Measurements from ENCODE around the gene RAB29.
"Not testable (repeated sequence)": the region's sequence is repeated elsewhere in the genome, so short reads cannot be mapped to it uniquely, and the experiment has no call there.

The RAB29 gene

DNA sequence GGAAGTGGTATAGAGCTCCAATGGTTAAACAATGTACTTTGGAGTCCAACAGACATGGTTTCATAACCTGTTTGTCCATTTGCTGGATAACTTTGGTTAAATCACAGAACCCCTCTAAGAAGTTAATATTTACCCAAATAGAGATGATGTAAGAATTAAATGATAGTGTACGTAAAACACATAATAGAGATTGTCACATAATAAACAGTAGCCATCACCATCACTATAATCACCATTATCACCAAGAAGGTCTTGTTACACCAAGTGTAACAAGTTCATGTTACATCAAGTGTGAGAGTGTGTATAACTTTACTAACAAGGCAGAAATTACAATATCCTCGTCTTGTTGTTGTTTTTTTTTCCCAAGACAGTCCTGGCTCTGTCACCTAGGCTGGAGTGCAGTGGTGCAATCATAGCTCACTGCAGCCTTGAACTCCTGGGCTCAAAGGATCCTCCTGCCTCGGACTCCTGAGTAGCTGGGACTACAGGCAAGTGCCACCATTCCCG lies 48.6 kb downstream of the RAB29 start:
- Histone ChIP-seq H3F3A (ENCODE audit: insufficient read depth) (peaks cover 37% of the 10 kb centered on the region), H3K27me3 (ENCODE audit: low read length) (no peaks in the 10 kb centered on the region), H2AFZ (ENCODE audit: low read depth, low read length, severe bottlenecking) (no peak overlapping the region), H4K20me1 (ENCODE audit: low read depth, low read length) (peaks cover 37% of the 10 kb centered on the region), H3K4me2 (ENCODE audit: low read depth, low read length, poor library complexity, severe bottlenecking) (no peak overlapping the region), H3K4me3 (ENCODE audit: insufficient read depth, low read length, poor library complexity, severe bottlenecking) (no peak overlapping the region), H3K9me3 (ENCODE audit: insufficient read depth, low read length) (no peaks in the 10 kb centered on the region), H3K9me2 (replicated peaks; ENCODE audit: insufficient read depth, low read length) (no peaks in the 10 kb centered on the region), H3K36me3 (ENCODE audit: low read length) (peaks cover 69% of the 10 kb centered on the region), H3K27ac (ENCODE audit: low read depth, low read length) (no peak overlapping the region), H3K79me2 (ENCODE audit: insufficient read depth, low read length) (peaks cover 70% of the 10 kb centered on the region), H3K9ac (ENCODE audit: low read length) (no peak overlapping the region)
- TF ChIP-seq, protein P1, sequence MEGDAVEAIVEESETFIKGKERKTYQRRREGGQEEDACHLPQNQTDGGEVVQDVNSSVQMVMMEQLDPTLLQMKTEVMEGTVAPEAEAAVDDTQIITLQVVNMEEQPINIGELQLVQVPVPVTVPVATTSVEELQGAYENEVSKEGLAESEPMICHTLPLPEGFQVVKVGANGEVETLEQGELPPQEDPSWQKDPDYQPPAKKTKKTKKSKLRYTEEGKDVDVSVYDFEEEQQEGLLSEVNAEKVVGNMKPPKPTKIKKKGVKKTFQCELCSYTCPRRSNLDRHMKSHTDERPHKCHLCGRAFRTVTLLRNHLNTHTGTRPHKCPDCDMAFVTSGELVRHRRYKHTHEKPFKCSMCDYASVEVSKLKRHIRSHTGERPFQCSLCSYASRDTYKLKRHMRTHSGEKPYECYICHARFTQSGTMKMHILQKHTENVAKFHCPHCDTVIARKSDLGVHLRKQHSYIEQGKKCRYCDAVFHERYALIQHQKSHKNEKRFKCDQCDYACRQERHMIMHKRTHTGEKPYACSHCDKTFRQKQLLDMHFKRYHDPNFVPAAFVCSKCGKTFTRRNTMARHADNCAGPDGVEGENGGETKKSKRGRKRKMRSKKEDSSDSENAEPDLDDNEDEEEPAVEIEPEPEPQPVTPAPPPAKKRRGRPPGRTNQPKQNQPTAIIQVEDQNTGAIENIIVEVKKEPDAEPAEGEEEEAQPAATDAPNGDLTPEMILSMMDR (IDR thresholded peaks at IDR 0.05; ENCODE audit: insufficient read depth, low read length, poor library complexity, severe bottlenecking) = no peak
- TF ChIP-seq EZH2phosphoT487 (conservative IDR thresholded peaks at IDR 0.05; ENCODE audit: low read length) = no peak

DNA sequence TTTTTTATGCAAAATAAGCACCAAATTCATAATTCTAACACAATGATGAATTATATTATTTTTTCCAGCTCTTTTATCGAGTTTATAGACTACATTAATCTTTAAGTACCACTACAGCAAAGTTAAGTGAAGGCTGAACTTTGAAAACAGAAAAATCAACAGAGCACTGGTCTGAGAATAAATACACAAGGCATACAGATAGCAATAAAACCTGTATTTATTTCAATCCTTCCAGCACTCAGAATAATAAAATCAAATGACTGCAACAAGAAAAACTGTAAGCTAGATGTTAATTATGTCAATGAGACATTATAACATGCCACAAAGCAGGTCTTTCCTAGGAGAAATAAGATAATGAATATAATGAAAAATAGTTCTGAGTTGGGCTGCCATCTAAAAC lies 49.8 kb downstream of the RAB29 start:
- Histone ChIP-seq H3K36me3 (ENCODE audit: low read length) (peaks cover 70% of the 10 kb centered on the region), H3K4me3 (ENCODE audit: insufficient read depth, low read length, poor library complexity, severe bottlenecking) (no peak overlapping the region), H3K79me2 (ENCODE audit: insufficient read depth, low read length) (peaks cover 58% of the 10 kb centered on the region), H2AFZ (ENCODE audit: low read depth, low read length, severe bottlenecking) (no peak overlapping the region), H3K9ac (ENCODE audit: low read length) (no peak overlapping the region), H3K4me2 (ENCODE audit: low read depth, low read length, poor library complexity, severe bottlenecking) (no peak overlapping the region), H3K27ac (ENCODE audit: low read depth, low read length) (no peak overlapping the region), H4K20me1 (ENCODE audit: low read depth, low read length) (peaks cover 30% of the 10 kb centered on the region), H3K9me3 (ENCODE audit: insufficient read depth, low read length) (no peaks in the 10 kb centered on the region), H3K27me3 (ENCODE audit: low read length) (no peaks in the 10 kb centered on the region), H3K9me2 (replicated peaks; ENCODE audit: insufficient read depth, low read length) (no peaks in the 10 kb centered on the region), H3F3A (ENCODE audit: insufficient read depth) (peaks cover 31% of the 10 kb centered on the region)
- TF ChIP-seq, protein P1 (IDR thresholded peaks at IDR 0.05; ENCODE audit: insufficient read depth, low read length, poor library complexity, severe bottlenecking) = no peak
- no peak for TF ChIP-seq EZH2phosphoT487 (conservative IDR thresholded peaks at IDR 0.05; ENCODE audit: low read length)

DNA sequence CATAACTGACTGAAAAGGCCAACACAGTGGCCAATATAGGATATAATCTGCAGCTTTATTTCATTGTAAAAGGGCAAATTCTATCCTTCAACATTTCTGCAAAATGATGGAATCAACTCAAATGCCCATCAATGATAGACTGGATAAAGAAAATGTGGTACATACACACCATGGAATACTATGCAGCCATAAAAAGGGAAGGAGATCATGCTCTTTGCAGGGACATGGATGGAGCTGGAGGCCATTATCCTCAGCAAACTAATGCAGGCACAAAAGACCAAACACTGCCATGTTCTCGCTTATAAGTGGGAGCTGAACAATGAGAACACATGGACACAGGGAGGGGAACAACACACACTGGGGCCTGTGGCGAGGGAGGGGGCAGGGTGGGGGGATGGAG lies 54.5 kb downstream of the RAB29 start:
- Histone ChIP-seq H3K36me3 (ENCODE audit: low read length) (peaks cover 80% of the 10 kb centered on the region), H3F3A (ENCODE audit: insufficient read depth) (peaks cover 26% of the 10 kb centered on the region), H3K79me2 (ENCODE audit: insufficient read depth, low read length) (peaks cover 17% of the 10 kb centered on the region; the same call in 1 of the 2 replicates)
- not testable (repeated sequence) for H3K9ac ChIP-seq (ENCODE audit: low read length); H3K9me2 ChIP-seq (replicated peaks; ENCODE audit: insufficient read depth, low read length); H3K9me3 ChIP-seq (ENCODE audit: insufficient read depth, low read length); H3K27me3 ChIP-seq (ENCODE audit: low read length); H4K20me1 ChIP-seq (ENCODE audit: low read depth, low read length); H2AFZ ChIP-seq (ENCODE audit: low read depth, low read length, severe bottlenecking); H3K4me2 ChIP-seq (ENCODE audit: low read depth, low read length, poor library complexity, severe bottlenecking); H3K27ac ChIP-seq (ENCODE audit: low read depth, low read length); H3K4me3 ChIP-seq (ENCODE audit: insufficient read depth, low read length, poor library complexity, severe bottlenecking)

DNA sequence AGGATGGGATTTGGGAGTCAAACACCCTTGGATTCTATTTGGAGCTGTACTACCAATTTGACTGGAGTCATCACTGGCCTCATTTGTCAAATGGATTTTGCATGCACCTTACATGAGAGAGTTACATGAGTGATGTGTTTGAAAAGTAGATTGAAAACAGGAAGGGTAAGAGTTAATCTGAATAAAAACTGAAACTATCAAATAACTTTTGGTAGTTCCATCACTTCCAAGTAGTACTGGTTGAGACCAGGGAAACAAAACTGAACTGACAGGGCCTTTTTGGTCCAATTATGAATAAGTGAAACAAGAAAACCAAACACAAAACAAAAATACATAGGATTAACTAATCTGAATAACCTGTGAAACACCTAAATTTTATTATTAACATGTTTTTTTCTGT lies 55.5 kb downstream of the RAB29 start:
- H4K20me1 ChIP-seq (ENCODE audit: low read depth, low read length) = peaks cover 3% of the 10 kb centered on the region; the same call in 1 of the 2 replicates
- TF ChIP-seq, protein P1 (IDR thresholded peaks at IDR 0.05; ENCODE audit: insufficient read depth, low read length, poor library complexity, severe bottlenecking) = no peak
- TF ChIP-seq EZH2phosphoT487 (conservative IDR thresholded peaks at IDR 0.05; ENCODE audit: low read length) = no peak
- H3K27ac ChIP-seq (ENCODE audit: low read depth, low read length) = no peak overlapping the region
- no peak overlapping the region for H3K4me2 ChIP-seq (ENCODE audit: low read depth, low read length, poor library complexity, severe bottlenecking)
- H3K9me2 ChIP-seq (replicated peaks; ENCODE audit: insufficient read depth, low read length) = no peaks in the 10 kb centered on the region
- H3K79me2 ChIP-seq (ENCODE audit: insufficient read depth, low read length) = peaks cover 8% of the 10 kb centered on the region; the same call in 1 of the 2 replicates
- H3K9ac ChIP-seq (ENCODE audit: low read length) = no peak overlapping the region
- H2AFZ ChIP-seq (ENCODE audit: low read depth, low read length, severe bottlenecking) = no peak overlapping the region
- H3K4me3 ChIP-seq (ENCODE audit: insufficient read depth, low read length, poor library complexity, severe bottlenecking) = no peak overlapping the region
- no peaks in the 10 kb centered on the region for H3K27me3 ChIP-seq (ENCODE audit: low read length)
- H3K36me3 ChIP-seq (ENCODE audit: low read length) = peaks cover 70% of the 10 kb centered on the region
- H3K9me3 ChIP-seq (ENCODE audit: insufficient read depth, low read length) = no peaks in the 10 kb centered on the region
- H3F3A ChIP-seq (ENCODE audit: insufficient read depth) = peaks cover 31% of the 10 kb centered on the region
